Adrenal gland (tissue), 5 donors: ENCODE data around the gene PRKRIP1.

Experiments
- POLR2A ChIP-seq, 2 donors: fragments of 450-650 bp; IDR thresholded peaks; one replicate each; pipeline ENCODE4 v1.6.1; 2017; ENCODE audit warnings: antibody characterized with exemption in 2 of 2, mild to moderate bottlenecking in 2 of 2, moderate library complexity in 1 of 2
- TF ChIP-seq, protein P1 (sequence below), 6 experiments: fragments of 450-650 bp in 4 of 6; fragments of 200-600 bp in 2 of 6; sonication (generic) in 1 of 6; IDR thresholded peaks; 1 replicate in 5 of 6; 2 replicates in 1 of 6; pipeline versions ENCODE4 v1.5.1 to v1.8.0; 2016 to 2021; ENCODE audit warnings: antibody characterized with exemption in 6 of 6, mild to moderate bottlenecking in 2 of 6, moderate library complexity in 1 of 6
- donor health status: DM: no; HTN: no; CAD: no.

DNA sequence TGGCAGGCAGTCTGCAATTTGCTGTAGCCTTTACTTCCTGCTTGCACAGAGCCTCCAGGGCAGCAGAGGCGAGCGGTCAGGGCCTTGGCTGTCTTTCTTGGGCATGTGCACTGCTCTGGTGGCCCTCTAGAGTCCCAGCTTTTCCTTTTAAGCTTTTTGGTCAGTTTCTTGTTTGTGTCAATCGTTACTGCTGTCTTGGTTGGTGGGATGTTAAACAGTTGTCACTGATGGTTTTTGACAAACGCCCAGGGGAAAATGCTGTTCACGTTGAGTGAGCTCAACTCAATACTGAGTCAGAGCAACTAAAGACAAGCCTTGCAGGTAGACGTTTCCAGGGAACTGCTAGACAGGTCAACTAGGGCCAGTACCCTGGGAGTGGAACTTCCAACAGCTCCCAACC is 14.0 kb downstream of the PRKRIP1 start:
- TF ChIP-seq, protein P1, sequence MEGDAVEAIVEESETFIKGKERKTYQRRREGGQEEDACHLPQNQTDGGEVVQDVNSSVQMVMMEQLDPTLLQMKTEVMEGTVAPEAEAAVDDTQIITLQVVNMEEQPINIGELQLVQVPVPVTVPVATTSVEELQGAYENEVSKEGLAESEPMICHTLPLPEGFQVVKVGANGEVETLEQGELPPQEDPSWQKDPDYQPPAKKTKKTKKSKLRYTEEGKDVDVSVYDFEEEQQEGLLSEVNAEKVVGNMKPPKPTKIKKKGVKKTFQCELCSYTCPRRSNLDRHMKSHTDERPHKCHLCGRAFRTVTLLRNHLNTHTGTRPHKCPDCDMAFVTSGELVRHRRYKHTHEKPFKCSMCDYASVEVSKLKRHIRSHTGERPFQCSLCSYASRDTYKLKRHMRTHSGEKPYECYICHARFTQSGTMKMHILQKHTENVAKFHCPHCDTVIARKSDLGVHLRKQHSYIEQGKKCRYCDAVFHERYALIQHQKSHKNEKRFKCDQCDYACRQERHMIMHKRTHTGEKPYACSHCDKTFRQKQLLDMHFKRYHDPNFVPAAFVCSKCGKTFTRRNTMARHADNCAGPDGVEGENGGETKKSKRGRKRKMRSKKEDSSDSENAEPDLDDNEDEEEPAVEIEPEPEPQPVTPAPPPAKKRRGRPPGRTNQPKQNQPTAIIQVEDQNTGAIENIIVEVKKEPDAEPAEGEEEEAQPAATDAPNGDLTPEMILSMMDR (IDR thresholded peaks at IDR 0.05) = no peak
- TF ChIP-seq POLR2A (IDR thresholded peaks at IDR 0.05) = no peak
